H1 (cell line): ENCODE data around the gene ZNF385B. TPM values are rescaled to one million over a fixed set of nuclear protein-coding genes. Genes with fewer than 3 reads are reported as not detected.

ENCODE experiments used
- EP300 ChIP-seq, 2 experiments: IDR thresholded peaks; 1 replicate in 1 of 2; 2 replicates in 1 of 2; pipeline ENCODE4 v1.6.1; 2011 to 2012; ENCODE audit warnings: low read depth in 2 of 2, low read length in 2 of 2, mild to moderate bottlenecking in 2 of 2, borderline replicate concordance in 1 of 2, inconsistent platforms in 1 of 2, moderate library complexity in 1 of 2
- NANOG ChIP-seq: IDR thresholded peaks from 2 replicates; pipeline ENCODE4 v1.6.1; 2011; ENCODE audit warnings: low read length, low read depth, mild to moderate bottlenecking, inconsistent platforms; ENCODE audit not compliant: insufficient read depth, poor library complexity, severe bottlenecking
- RNF2 ChIP-seq: fragments of 200-900, 300-1000 bp; sonication (generic); IDR thresholded peaks from 2 replicates; pipeline ENCODE4 v1.7.1; 2016; ENCODE audit warnings: borderline replicate concordance, low read depth, mild to moderate bottlenecking, antibody characterized with exemption, low read length; ENCODE audit not compliant: poor library complexity, severe bottlenecking; ENCODE audit errors: missing control alignments
- polyA plus RNA-seq, 7 experiments: library from polyadenylated mRNA; depleted of rRNA in 3 of 7; stranded (reverse) in 5 of 7; unstranded in 2 of 7; fragments of >200 nt in 5 of 7; fragments of 200-250 nt in 2 of 7; gene quantifications; 1 replicate in 5 of 7; 2 replicates in 1 of 7; 4 replicates in 1 of 7; pipeline versions ENCODE4 v1.2.1 to v1.2.3, GENCODE V29; 2011 to 2013; ENCODE audit warnings: missing spikeins in 2 of 7, mixed read lengths in 2 of 7
- total RNA-seq: library from RNA; stranded (reverse); fragmentation: NEBNext Ultra II Directional; extraction: Animal tissue kit (Norgen Biotek cat#: 25700); gene quantifications from 2 replicates; pipeline ENCODE4 v1.2.1, GENCODE V29; 2021

The ZNF385B gene
- total and polyA plus RNA-seq, 2 of the 8 experiments (the other 6 are each of a cell fraction or from before 2014, with no cell fraction given), result 1.1 to 3.7 TPM

GRCh38 chr2:179856205-179856604, 5.2 kb downstream of the ZNF385B start (continued):
- TF ChIP-seq RNF2 (no peak), EP300 (IDR thresholded peaks at IDR 0.05; ENCODE audit: borderline replicate concordance in 1 of 2, low read depth in 2 of 2, low read length in 2 of 2) (no peak), NANOG (no peak)
